NCI-H187 (cell line): Measurements from ENCODE around the gene DNAJB4.
"Not testable (repeated sequence)": the region's sequence is repeated elsewhere in the genome, so short reads cannot be mapped to it uniquely, and the experiment has no call there.

Experiments
- DNase-seq, 2 experiments: peaks; one replicate each; lab custom pipeline; 2025; lab: John Stamatoyannopoulos, UW

DNAJB4 gene

GRCh38 chr1:78004719-78005447 is at the start of gene DNAJB4:
TSS of gene DNAJB4 (plus strand) at chr1:78004939. CDS start at chr1:78005111, 172 bp downstream.
- DNase-seq = no peak

GRCh38 chr1:77955709-77956108 is 49.0 kb upstream of the DNAJB4 start:
- DNase-seq = no peak

DNA sequence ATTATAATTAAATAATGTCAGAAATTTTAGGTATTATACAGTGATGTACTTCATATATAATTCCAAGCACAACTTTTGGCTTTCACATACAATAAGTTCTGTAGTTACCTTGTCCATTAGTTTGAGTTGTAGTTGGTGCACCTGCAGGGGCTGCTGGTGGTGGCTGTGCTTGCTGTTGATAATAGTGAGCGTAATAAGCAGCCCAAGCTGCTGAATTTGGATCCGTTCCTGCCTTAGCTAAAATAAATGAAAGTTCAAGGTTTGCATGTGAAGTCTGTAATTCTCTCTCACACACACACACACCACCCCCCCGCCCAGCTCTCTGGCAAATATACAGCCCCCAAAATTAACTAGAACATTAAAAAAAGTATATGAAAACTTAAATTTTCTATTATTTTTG is 48.3 kb upstream of the DNAJB4 start:
- no peak for DNase-seq

GRCh38 chr1:77958391-77958790 is 46.3 kb upstream of the DNAJB4 start:
- no peak for DNase-seq

- no peak for DNase-seq
Measured at GRCh38 chr1:77958850-77959249, 45.9 kb upstream of the DNAJB4 start.

DNA sequence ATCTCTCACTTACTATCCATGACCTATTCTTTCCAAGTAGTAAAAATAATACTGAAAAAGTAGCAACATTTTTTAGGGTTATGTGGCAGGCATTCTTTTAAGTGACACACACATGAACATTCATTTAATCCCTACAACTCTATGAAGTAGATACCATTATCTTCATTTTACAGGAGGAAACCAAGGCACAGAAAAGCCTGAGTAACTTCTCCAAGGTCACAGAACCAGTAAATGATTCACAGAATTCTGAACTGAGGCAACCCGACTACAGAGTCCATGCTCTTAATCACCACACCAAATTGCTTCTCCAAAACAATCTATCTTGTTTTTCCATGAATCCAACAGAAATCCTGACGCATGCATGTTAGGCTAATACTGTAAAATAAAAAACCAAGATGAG is 43.3 kb upstream of the DNAJB4 start:
- no peak for DNase-seq

DNA sequence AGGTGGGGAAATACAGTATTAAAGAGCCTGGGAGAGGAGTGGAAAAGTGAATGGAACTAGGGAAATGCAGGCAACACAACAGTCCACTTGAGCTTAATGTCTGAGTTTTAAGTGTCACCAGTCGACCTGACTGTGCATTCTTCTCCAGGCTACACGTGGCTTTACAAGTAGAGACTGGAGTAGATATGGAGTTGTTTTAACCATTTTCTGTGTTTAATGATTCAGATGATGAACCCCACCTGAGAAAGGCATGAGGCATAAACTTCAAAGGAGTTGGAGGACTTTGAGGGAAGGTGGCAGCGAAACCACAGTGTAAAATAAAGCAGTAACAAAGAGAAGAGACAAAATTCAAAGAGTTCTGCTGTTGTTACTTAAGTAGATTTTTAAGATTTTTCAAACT is 38.4 kb upstream of the DNAJB4 start:
- no peak for DNase-seq

- no peak for DNase-seq
Measured at GRCh38 chr1:77970192-77970591, 34.5 kb upstream of the DNAJB4 start.

- DNase-seq = no peak
Measured at GRCh38 chr1:77972080-77972479, 32.7 kb upstream of the DNAJB4 start.

DNA sequence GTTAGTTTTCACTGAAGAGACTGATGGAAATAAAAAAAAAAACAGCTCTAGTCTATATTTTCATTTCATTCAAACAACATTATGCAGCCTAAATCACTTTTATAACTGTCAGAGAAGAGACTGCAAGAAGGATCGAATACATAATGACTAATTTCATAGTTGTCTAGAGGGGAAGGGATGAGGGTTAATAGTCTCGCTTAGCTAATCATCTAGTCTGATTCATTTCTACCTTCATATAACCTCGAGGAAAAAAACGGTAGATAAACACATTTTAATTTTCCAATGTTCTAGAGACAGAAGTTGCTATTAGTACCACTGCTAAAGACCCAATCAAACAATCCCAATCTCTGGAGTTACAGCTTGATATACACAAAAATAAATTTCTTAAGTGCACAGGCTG is 29.4 kb upstream of the DNAJB4 start:
- no peak for DNase-seq

- DNase-seq = no peak
Measured at GRCh38 chr1:77975907-77976306, 28.8 kb upstream of the DNAJB4 start.

- DNase-seq = no peak
Measured at GRCh38 chr1:77976433-77977076, 28.2 kb upstream of the DNAJB4 start.

- no peak for DNase-seq
Measured at GRCh38 chr1:77977989-77978292, 26.8 kb upstream of the DNAJB4 start.

- peak; percentile 37 to 50 for DNase-seq
Measured at GRCh38 chr1:77978293-77978968, 26.3 kb upstream of the DNAJB4 start.

- DNase-seq = peak; percentile 80 to 95
Measured at GRCh38 chr1:77978969-77979876, 25.5 kb upstream of the DNAJB4 start, which contains the start of gene FUBP1. TSS of gene FUBP1 (minus strand) at chr1:77979072. CDS start at chr1:77979004, 68 bp downstream.

- not testable (repeated sequence) for DNase-seq
Measured at GRCh38 chr1:77983352-77983996, 21.3 kb upstream of the DNAJB4 start.

GRCh38 chr1:77983997-77984355 is 20.8 kb upstream of the DNAJB4 start:
- no peak for DNase-seq

- DNase-seq = no peak
Measured at GRCh38 chr1:77984629-77985028, 20.1 kb upstream of the DNAJB4 start.

DNA sequence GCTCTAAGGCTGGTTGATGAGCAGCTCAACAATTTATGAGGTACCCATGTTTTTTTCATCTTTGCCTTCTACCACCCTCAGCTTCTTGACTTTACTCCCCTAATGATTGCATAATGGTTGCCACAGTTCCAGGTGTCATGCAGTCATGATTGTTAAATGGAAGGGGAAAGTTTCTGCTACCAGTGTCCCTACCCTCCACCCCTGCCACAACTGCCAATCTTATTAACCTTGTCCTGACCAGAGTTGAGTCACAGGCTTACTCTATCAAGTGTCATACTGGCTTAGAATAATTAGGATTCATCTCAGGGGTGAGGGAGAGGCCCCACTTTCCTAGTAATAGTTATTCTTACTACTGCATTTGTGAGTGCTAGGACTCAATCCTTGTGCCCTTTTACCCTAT is 17.9 kb upstream of the DNAJB4 start:
- DNase-seq = no peak

DNA sequence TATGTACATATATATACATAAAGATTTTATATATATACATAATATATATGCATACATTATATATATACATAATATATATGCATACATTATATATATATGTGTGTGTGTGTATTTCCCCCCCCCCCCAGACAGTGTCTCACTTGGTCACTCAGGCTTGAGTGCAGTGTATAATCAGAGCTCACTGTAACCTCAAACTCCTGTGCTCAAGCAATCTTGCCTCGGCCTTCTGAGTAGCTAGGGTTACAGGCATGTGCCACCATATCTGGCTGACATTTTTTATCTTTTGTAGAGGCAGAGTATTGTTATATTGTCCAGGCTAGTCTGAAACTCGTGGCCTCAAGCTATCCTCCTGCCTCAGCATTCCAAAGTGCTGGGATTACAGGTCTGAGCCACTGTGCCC is 16.8 kb upstream of the DNAJB4 start:
- DNase-seq = no peak

DNA sequence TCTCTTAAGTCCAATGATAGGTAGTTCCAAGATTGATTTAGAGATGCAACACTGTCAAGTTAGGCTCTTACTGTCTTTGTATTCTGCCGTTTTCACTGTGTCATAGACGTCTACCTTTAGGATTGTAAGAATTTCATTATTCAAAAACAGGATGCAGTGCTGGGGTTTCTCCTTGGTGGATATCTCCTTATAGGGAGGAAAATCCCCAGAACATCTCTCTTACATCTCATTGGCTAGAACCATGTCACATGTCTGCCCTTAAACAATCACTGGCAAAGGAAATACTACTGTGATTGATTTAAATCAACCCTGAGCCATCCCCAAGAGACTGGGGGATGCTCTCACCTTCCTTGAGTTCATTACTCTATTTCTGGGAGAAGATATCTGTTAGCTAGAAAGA is 15.0 kb upstream of the DNAJB4 start:
- no peak for DNase-seq
